ENCODE results near the gene DENR. TPM values are rescaled to one million over a fixed set of nuclear protein-coding genes. Genes with fewer than 3 reads are reported as not detected.
"Not testable (repeated sequence)": the region's sequence is repeated elsewhere in the genome, so short reads cannot be mapped to it uniquely, and the experiment has no call there.

The DENR gene
- total RNA-seq, 1 donor from 2014 or later = 68.4 TPM

DNA sequence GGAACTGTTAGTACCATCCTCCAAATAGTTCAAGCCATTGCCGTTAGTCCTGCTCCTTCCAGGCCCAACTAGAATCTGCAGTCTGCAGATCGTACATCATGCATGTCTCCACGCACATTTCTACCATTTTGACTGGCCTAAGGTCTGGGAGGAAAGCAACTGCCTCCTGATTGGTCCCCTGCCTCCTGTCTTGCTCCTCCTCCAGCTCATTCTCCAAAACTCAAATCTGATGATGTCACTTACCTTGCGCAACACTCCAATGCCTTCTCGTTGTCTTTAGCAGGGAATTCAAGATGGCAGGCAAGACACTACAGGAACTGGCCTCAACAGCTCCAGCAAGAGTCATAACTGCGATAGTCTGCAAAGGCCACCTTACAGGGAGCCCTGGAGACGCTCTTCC lies 12.3 kb upstream of the DENR start:
- Mint-ChIP-seq H3K27me3 (no peaks in the 10 kb centered on the region), H3K4me3 (ENCODE audit: low read depth) (no peak overlapping the region), H3K4me1 (ENCODE audit: low read depth) (no peaks in the 10 kb centered on the region), H3K36me3 (ENCODE audit: insufficient read depth) (no peaks in the 10 kb centered on the region), H3K27ac (no peak overlapping the region), H3K9me3 (ENCODE audit: low read depth) (no peaks in the 10 kb centered on the region)
- TF ChIP-seq CTCF (IDR thresholded peaks at IDR 0.05; ENCODE audit: unreplicated experiment) = no peak
- DNase-seq (ENCODE audit: low spot score, unreplicated experiment) = no peak

- no peaks in the 10 kb centered on the region for H3K36me3 Mint-ChIP-seq (ENCODE audit: insufficient read depth)
- no peak for DNase-seq (ENCODE audit: low spot score, unreplicated experiment)
- no peaks in the 10 kb centered on the region for H3K9me3 Mint-ChIP-seq (ENCODE audit: low read depth)
- no peak overlapping the region for H3K27ac Mint-ChIP-seq
- H3K4me1 Mint-ChIP-seq (ENCODE audit: low read depth) = no peaks in the 10 kb centered on the region
- no peaks in the 10 kb centered on the region for H3K27me3 Mint-ChIP-seq
- no peak for TF ChIP-seq CTCF (IDR thresholded peaks at IDR 0.05; ENCODE audit: unreplicated experiment)
- no peak overlapping the region for H3K4me3 Mint-ChIP-seq (ENCODE audit: low read depth)
Measured at GRCh38 chr12:122743895-122744525, 8.6 kb upstream of the DENR start.

DNA sequence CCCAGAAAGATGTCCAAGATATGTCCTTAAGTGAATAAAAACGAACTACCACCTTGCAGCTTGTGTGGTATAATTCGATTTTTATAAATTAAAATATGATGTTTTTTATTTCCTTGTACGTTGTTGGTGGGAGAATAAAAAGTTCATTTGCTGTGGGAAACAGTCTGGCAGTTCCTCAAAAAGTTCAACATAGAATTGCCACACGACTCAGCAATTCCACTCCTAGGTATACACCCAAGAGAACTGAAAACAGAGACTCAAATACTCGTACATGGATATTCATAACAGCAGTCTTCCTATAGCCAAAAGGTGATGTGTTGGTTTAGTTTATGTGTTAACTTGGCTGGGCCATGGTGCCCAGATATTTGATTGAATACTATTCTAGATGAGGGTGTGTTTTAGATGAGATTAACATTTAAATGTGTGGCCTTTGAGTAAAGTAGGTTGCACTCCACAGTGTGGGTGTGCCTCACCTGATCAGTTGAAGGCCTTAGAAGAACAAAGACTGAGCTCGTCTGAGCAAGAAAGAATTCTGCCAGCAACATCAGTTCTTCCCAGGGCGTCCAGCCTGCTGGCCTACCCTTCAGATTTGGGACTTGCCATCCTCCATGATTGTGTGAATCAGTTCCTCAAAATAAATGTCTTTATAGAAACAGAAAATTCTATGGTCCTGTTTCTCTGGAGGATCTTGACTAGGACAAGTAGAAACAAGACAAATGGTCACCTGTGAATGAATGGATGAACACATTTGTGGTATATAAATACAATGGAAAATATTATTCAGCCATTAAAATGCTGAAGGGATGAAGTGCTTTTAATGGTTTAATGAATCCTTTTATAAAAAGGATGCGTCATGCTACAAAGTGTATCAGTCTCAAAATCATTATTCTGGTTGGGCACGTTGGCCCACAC lies 5.1 kb upstream of the DENR start:
- Mint-ChIP-seq H3K4me1 (ENCODE audit: low read depth) (peaks cover 17% of the 10 kb centered on the region), H3K36me3 (ENCODE audit: insufficient read depth) (no peaks in the 10 kb centered on the region), H3K27me3 (no peaks in the 10 kb centered on the region), H3K27ac (no peak overlapping the region), H3K9me3 (ENCODE audit: low read depth) (no peaks in the 10 kb centered on the region), H3K4me3 (ENCODE audit: low read depth) (no peak overlapping the region)
- no peak for TF ChIP-seq CTCF (IDR thresholded peaks at IDR 0.05; ENCODE audit: unreplicated experiment)
- no peak for DNase-seq (ENCODE audit: low spot score, unreplicated experiment)

DNA sequence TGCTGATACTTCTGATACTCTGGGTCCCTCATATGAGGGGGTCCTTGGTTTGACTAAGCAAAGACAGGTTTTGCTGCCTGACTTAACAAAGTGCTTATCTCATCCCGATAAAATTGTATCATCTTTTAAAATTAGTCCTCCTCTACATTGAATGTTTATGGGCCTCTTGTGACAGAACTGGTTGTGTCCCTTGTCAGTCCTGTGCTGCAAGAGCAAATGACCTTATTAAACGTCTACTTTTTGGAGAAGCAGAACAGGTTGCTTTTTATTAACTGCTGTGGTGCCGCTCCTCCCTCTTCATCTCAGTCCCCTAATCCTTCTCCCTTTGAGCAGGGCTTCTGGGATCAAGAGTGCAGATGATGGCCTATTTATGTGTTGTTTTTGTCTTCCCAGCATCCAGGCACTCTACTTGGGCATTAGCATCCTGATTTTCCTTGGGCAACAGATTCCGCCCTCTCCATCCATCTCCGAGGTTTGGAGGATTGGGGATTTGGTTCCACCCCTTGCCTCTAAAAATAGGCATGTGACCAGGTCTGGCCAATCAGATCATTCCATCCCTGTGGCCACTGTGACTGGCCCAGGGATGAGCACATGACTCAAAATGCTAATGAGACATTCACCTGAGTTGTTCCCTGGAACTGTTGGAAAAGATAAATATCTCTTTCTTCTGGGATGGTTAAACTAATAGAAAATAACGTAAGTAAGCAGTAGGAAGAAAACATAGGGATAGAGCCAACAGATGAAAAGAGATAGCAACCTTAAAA lies 2.9 kb upstream of the DENR start:
- peaks cover 28% of the 10 kb centered on the region for H3K4me1 Mint-ChIP-seq (ENCODE audit: low read depth)
- peaks cover 5% of the 10 kb centered on the region for H3K36me3 Mint-ChIP-seq (ENCODE audit: insufficient read depth)
- H3K27me3 Mint-ChIP-seq = no peaks in the 10 kb centered on the region
- H3K27ac Mint-ChIP-seq = peak overlapping the region; percentile 31
- no peak overlapping the region for H3K4me3 Mint-ChIP-seq (ENCODE audit: low read depth)
- no peak for DNase-seq (ENCODE audit: low spot score, unreplicated experiment)
- no peaks in the 10 kb centered on the region for H3K9me3 Mint-ChIP-seq (ENCODE audit: low read depth)
- no peak for TF ChIP-seq CTCF (IDR thresholded peaks at IDR 0.05; ENCODE audit: unreplicated experiment)

- H3K36me3 Mint-ChIP-seq (ENCODE audit: insufficient read depth) = peaks cover 12% of the 10 kb centered on the region
- H3K27me3 Mint-ChIP-seq; DNase-seq (ENCODE audit: low spot score, unreplicated experiment); H3K9me3 Mint-ChIP-seq (ENCODE audit: low read depth): not testable (repeated sequence)
- H3K4me1 Mint-ChIP-seq (ENCODE audit: low read depth) = peaks cover 28% of the 10 kb centered on the region
- peak overlapping the region; percentile 90 for H3K4me3 Mint-ChIP-seq (ENCODE audit: low read depth)
- H3K27ac Mint-ChIP-seq = peak overlapping the region; percentile 96
Measured at GRCh38 chr12:122750781-122751515, 1.7 kb upstream of the DENR start.
